Stimulated activated CD4-positive, alpha-beta T cell treated with anti-CD3 and anti-CD28 coated beads, Interleukin-15, amount 100 ng/mL, for 24 hours (primary cell): Measurements from ENCODE around the gene RANBP6.
"Not testable (repeated sequence)": the region's sequence is repeated elsewhere in the genome, so short reads cannot be mapped to it uniquely, and the experiment has no call there.

Experiments used
- DNase-seq: peaks from one replicate; pipeline ENCODE4 v3.0.0-alpha.2; 2020

Gene RANBP6

GRCh38 chr9:6015278-6016157, at the start of gene RANBP6:
TSS of gene RANBP6 (minus strand) at chr9:6015624. CDS start at chr9:6015607, 17 bp downstream.
- peak; percentile 94 for DNase-seq

DNA sequence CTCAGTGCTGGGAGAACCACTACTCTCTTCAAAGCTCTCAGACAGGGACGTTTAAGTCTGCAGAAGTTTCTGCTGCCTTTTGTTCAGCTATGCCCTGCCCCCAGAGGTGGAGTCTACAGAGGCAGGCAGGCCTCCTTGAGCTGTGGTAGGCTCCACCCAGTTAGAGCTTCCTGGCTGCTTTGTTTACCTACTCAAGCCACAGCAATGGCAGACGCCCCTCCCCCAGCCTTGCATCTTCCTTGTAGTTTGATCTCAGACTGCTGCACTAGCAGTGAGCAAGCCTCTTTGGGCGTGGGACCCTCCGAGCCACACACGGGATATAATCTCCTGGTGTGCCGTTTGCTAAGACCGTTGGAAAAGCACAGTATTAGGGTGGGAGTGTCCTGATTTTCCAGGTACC, 47.7 kb upstream of the RANBP6 start:
- DNase-seq: not testable (repeated sequence)

- DNase-seq: no peak
Observed at GRCh38 chr9:6055666-6056065, 40.2 kb upstream of the RANBP6 start.

- peak; percentile 43 for DNase-seq
Observed at GRCh38 chr9:6055216-6055615, 39.8 kb upstream of the RANBP6 start.

- peak; percentile 77 for DNase-seq
Observed at GRCh38 chr9:6054280-6055099, 39.1 kb upstream of the RANBP6 start.

DNA sequence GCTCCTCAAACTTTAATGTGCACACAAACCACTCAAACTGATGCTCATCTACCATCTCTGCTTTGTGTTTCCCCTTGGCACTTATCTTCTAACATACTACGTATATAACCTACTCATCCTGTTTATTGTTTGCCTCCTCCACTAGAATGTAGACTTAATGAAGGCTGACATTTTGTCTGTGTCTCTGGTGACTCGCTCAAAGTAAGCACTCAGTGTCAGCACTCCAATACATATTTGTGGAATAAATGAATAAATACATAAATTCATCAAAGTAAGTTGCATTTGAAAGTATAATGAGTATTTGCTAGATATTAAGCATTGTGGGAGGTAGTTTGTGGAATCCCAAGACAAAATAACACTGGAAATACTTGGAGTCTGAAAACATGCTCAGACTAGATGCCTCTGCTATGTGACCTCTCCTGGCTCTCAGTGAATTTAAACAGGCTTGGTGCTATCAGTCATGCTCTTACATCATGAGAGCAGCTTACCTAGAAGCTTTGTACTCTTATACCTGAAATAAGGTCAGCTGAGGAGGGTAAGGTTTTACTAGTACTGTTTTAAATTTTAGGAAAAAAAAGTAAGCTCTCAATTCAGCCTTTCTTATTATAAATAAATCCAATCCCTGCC, 37.0 kb upstream of the RANBP6 start:
- DNase-seq: no peak

GRCh38 chr9:6051511-6051950, 36.1 kb upstream of the RANBP6 start:
- DNase-seq: no peak

GRCh38 chr9:6049798-6050197, 34.4 kb upstream of the RANBP6 start:
- peak; percentile 43 for DNase-seq

GRCh38 chr9:6048039-6048438, 32.6 kb upstream of the RANBP6 start:
- no peak for DNase-seq

- DNase-seq: no peak
Observed at GRCh38 chr9:6047020-6047419, 31.6 kb upstream of the RANBP6 start.

DNA sequence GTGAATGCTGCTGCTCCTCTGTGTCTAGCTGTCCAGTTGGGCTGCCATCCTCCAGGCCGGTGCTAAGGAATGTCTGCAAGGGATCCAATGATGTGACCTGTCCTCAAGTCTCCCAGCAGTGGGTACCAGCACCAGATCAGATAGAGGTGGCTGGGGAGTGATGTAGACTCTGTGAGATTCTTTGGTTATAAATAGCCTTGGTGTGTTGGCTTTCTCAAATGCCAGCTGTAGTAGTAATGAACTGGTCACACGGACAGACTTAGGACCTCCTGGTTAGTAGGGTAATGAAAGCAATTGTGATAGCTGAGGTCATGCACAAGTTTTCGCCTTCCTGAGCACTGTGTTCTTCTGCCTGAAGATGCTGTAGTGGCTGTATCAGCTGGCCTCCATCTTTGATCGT, 29.9 kb upstream of the RANBP6 start:
- no peak for DNase-seq

GRCh38 chr9:6040077-6040476, 24.7 kb upstream of the RANBP6 start:
- DNase-seq: no peak

GRCh38 chr9:6036391-6036790, 21.0 kb upstream of the RANBP6 start:
- no peak for DNase-seq

DNA sequence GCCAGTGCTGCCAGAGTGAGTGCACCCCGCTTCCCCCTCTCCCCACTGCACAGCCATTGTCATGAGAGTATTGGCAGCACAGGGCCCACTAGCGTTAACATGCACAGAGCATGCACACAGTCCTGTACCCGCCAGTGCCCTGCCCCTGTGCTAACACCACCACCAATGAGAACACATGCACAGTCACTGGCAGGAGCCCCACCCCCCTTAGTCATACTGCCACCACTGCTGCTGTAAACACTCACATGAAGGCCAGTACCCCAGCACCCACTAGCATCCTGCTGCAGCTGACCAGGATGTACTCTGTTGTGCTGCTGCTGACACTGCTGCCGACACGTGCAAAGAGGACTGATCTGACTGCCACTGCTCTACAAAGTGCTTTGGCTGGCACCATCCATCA, 19.5 kb upstream of the RANBP6 start:
- no peak for DNase-seq

- DNase-seq: no peak
Observed at GRCh38 chr9:6029604-6030274, 14.3 kb upstream of the RANBP6 start.

DNA sequence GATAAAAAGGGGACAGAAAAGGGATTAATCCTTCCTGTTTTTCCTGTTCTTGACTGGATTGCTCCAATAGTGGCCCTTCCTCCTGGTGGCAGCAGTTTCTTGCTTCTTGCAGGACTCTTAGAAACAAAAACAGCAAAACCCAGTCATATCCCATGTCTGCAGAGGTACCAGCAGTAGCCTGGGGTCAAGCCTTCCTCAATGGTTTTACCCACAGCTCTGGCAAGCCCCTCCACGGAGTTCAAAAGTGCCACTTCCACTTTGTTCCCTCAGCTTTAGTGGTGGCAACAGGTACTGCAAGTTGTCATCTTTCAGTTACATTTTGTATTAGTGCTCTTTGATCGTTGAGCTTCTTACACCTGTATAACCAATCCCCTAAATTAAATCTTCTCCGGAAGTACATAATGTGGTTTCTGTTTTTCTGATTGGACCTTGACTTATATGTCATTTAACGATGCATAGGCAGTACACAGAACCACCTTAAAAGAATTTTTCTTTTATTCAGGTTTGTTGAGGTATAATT, 8.7 kb upstream of the RANBP6 start:
- peak; percentile 32 for DNase-seq

GRCh38 chr9:6016975-6017374, 1.6 kb upstream of the RANBP6 start:
- not testable (repeated sequence) for DNase-seq

- DNase-seq: peak; percentile 15
Observed at GRCh38 chr9:6014670-6015270, 654 bp downstream of the RANBP6 start.

DNA sequence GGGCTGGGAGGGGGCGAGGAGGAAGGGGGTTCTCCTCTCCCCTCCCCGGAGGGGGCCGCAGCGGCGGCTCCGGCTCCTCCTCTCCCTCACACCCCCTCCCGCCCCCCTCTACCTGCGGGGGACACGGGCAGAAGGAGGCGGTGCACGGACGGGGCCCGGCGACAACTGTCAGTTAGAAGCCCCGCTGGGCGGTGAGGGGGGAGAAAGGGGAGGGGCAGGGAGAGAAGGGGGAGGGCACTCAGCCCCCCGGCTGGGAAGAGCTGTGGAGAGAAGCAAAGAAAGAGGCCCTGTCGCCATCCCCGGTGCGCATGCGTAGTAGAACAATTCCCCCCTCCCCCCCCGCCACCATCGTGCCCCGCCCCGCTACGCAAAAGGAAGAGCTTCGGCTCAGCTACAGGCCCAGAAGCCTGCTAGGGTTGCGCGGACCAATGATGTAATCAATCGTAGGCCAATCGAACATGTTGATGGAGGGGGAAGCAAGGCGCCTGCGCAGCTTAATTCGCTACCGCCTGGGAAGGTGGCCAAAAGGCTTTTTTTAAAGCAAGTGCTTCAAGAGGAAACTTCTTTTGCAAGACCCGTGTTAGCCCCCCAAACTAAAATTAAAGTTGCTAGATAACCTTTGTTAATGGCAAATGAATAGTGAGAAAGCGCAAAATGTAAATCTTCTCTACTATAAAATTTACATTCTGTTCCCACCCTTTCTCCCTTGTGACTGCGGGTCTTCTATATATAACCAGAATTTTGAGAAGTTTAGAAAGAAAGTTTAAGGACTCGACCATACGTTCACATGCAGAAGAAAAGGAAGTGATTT, 7.0 kb downstream of the RANBP6 start:
- peak; percentile 94 for DNase-seq

- peak; percentile 83 for DNase-seq
Observed at GRCh38 chr9:6007770-6008168, 7.7 kb downstream of the RANBP6 start.
